Nephron progenitor cell (in vitro differentiated cells): ENCODE results near the gene AGBL4.

Experiments
- DNase-seq: peaks from one replicate; pipeline ENCODE4 v3.0.0; 2021
- H3K27ac Mint-ChIP-seq: 2 replicates; pipeline ENCODE4 v1.8.0; 2021; ENCODE audit warnings: mild to moderate bottlenecking, moderate library complexity, mixed read lengths
- H3K27me3 Mint-ChIP-seq: 2 replicates; pipeline ENCODE4 v1.8.0; 2021; ENCODE audit warnings: mild to moderate bottlenecking, low read depth, mixed read lengths; ENCODE audit not compliant: poor library complexity
- H3K36me3 Mint-ChIP-seq: 2 replicates; pipeline ENCODE4 v1.8.0; 2021; ENCODE audit warnings: low read depth, mixed read lengths
- H3K4me1 Mint-ChIP-seq: 2 replicates; pipeline ENCODE4 v1.8.0; 2021; ENCODE audit warnings: mixed read lengths
- H3K4me3 Mint-ChIP-seq: 2 replicates; pipeline ENCODE4 v1.8.0; 2021; ENCODE audit warnings: mild to moderate bottlenecking, moderate library complexity, mixed read lengths
- H3K9me3 Mint-ChIP-seq: 2 replicates; pipeline ENCODE4 v1.8.0; 2021; ENCODE audit warnings: mild to moderate bottlenecking, moderate library complexity, mixed read lengths
- CTCF ChIP-seq: fragments of 200-600 bp; sonication (generic); IDR thresholded peaks from 2 replicates; pipeline ENCODE4 v1.5.0; 2021; ENCODE audit warnings: antibody characterized with exemption

The AGBL4 gene

GRCh38 chr1:48955774-48956173, 1068.0 kb downstream of the AGBL4 start:
- no peak for DNase-seq
- H3K27me3 Mint-ChIP-seq, result peaks cover under 1% of the 10 kb centered on the region
- no peaks in the 10 kb centered on the region for H3K36me3 Mint-ChIP-seq
- H3K4me3 Mint-ChIP-seq, result no peak overlapping the region
- TF ChIP-seq CTCF, result no peak
- H3K4me1 Mint-ChIP-seq, result no peaks in the 10 kb centered on the region
- H3K9me3 Mint-ChIP-seq, result peaks cover 72% of the 10 kb centered on the region
- H3K27ac Mint-ChIP-seq, result no peak overlapping the region

- H3K9me3 Mint-ChIP-seq, result peaks cover 79% of the 10 kb centered on the region
- no peak overlapping the region for H3K4me3 Mint-ChIP-seq
- H3K4me1 Mint-ChIP-seq, result no peaks in the 10 kb centered on the region
- no peaks in the 10 kb centered on the region for H3K27me3 Mint-ChIP-seq
- no peak for TF ChIP-seq CTCF
- no peaks in the 10 kb centered on the region for H3K36me3 Mint-ChIP-seq
- no peak overlapping the region for H3K27ac Mint-ChIP-seq
- no peak for DNase-seq
These were observed 1070.1 kb downstream of the AGBL4 start for GRCh38 chr1:48953617-48954016.

GRCh38 chr1:48948562-48948961, 1075.2 kb downstream of the AGBL4 start:
- Mint-ChIP-seq H3K27me3 (peaks cover 4% of the 10 kb centered on the region), H3K9me3 (peaks cover 76% of the 10 kb centered on the region)

GRCh38 chr1:48947761-48948537, 1075.8 kb downstream of the AGBL4 start:
- Mint-ChIP-seq H3K4me3 (no peak overlapping the region), H3K27me3 (peaks cover 5% of the 10 kb centered on the region), H3K36me3 (no peaks in the 10 kb centered on the region), H3K27ac (no peak overlapping the region), H3K4me1 (no peaks in the 10 kb centered on the region), H3K9me3 (peaks cover 77% of the 10 kb centered on the region)
- no peak for DNase-seq
- no peak for TF ChIP-seq CTCF

More at GRCh38 chr1:48948562-48948961, 1075.2 kb downstream of the AGBL4 start:
- Mint-ChIP-seq H3K4me1 (no peaks in the 10 kb centered on the region), H3K27ac (no peak overlapping the region), H3K4me3 (no peak overlapping the region), H3K36me3 (no peaks in the 10 kb centered on the region)
- no peak for TF ChIP-seq CTCF
- no peak for DNase-seq

GRCh38 chr1:48946070-48946469, 1077.7 kb downstream of the AGBL4 start:
- Mint-ChIP-seq H3K27me3 (peaks cover 5% of the 10 kb centered on the region), H3K9me3 (peaks cover 65% of the 10 kb centered on the region), H3K27ac (no peak overlapping the region), H3K4me1 (no peaks in the 10 kb centered on the region), H3K36me3 (no peaks in the 10 kb centered on the region), H3K4me3 (no peak overlapping the region)
- TF ChIP-seq CTCF, result no peak
- DNase-seq, result no peak

- peaks cover 60% of the 10 kb centered on the region for H3K9me3 Mint-ChIP-seq
- peaks cover 5% of the 10 kb centered on the region for H3K27me3 Mint-ChIP-seq
- no peak overlapping the region for H3K27ac Mint-ChIP-seq
- H3K4me1 Mint-ChIP-seq, result no peaks in the 10 kb centered on the region
- no peak for DNase-seq
- no peak for TF ChIP-seq CTCF
- no peaks in the 10 kb centered on the region for H3K36me3 Mint-ChIP-seq
- no peak overlapping the region for H3K4me3 Mint-ChIP-seq
These were observed 1078.9 kb downstream of the AGBL4 start for GRCh38 chr1:48944811-48945210.
